Jurkat, Clone E6-1 (cell line): Measurements from ENCODE around the gene ZNF687.
A peak's percentile ranks its signal among the peaks of the same experiment; 100 is the strongest.

Experiments
- DNase-seq: peaks from one replicate; pipeline ENCODE4 v3.0.0-alpha.2; 2011; ENCODE audit warnings: low read depth, low spot score
- H3K4me3 ChIP-seq: 2 replicates; pipeline ENCODE4 v1.5.1; 2011; ENCODE audit warnings: mild to moderate bottlenecking, low read length, control low read depth, moderate library complexity

The ZNF687 gene

GRCh38 chr1:151294742-151295462 is 12.8 kb downstream of the ZNF687 start:
- no peak overlapping the region for H3K4me3 ChIP-seq
- DNase-seq, result no peak

GRCh38 chr1:151309811-151310323 is 27.8 kb downstream of the ZNF687 start:
- no peak for DNase-seq
- no peak overlapping the region for H3K4me3 ChIP-seq

- H3K4me3 ChIP-seq, result no peak overlapping the region
- DNase-seq, result no peak
These were observed 28.9 kb downstream of the ZNF687 start for GRCh38 chr1:151311011-151311410.

DNA sequence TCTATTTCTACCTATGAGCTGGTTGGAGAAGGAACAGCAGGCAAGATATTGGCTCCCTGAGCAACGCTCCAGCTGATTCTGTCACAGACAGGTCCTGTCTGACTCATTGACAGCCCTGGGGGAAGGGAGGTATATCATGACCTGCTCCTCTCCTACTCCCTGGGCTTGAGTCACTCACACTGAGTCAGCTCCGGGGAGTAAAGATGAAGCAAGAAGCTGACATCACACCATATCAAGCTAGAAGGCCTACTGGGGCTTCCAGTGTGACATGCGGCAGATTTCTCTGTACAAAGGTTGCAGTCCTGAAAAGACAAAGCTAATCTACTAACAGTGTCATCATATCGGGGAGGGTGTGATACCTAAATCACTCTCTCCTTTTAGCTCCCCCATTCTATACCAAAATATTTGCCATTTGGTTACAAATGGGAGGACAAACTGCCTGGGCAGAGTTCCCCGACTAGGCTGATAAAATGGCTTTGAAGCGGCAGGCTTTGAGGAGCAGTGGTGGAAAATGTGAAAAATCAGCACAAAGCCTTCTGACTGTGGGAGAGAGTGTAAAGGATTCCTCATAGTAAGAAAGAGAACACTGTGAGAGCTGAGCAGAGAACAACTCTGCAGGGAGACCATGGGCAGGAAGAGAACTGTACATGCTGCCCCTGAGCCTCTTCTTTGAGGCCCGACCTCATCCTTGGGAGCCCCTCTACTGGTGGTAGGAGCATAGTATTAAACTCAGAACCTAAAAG is 29.7 kb downstream of the ZNF687 start:
- H3K4me3 ChIP-seq, result no peak overlapping the region
- no peak for DNase-seq

DNA sequence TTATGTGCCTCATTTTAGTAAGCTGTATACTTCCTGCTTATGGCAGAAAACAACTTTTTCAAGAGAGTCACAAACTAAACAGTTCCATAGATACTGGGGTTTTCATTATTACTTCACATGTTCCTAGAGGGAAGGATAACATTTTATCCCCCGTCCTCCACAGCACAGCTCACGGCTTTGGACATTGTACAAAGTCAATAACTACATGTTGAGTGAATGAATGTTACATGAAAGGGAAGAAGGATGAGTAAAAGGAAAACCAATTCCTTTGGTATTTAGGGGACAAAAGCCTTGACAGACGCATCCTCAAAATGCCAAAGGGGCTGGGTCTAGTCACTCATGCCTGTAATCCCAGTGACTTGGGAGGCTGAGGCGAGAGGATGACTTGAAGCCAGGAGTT is 30.3 kb downstream of the ZNF687 start:
- no peak overlapping the region for H3K4me3 ChIP-seq
- DNase-seq, result no peak

- H3K4me3 ChIP-seq, result no peak overlapping the region
- no peak for DNase-seq
These were observed 30.7 kb downstream of the ZNF687 start for GRCh38 chr1:151312826-151313225.

GRCh38 chr1:151313501-151313900 is 31.4 kb downstream of the ZNF687 start:
- DNase-seq, result no peak
- H3K4me3 ChIP-seq, result no peak overlapping the region

GRCh38 chr1:151314137-151314875 is 32.2 kb downstream of the ZNF687 start:
- no peak overlapping the region for H3K4me3 ChIP-seq
- no peak for DNase-seq

DNA sequence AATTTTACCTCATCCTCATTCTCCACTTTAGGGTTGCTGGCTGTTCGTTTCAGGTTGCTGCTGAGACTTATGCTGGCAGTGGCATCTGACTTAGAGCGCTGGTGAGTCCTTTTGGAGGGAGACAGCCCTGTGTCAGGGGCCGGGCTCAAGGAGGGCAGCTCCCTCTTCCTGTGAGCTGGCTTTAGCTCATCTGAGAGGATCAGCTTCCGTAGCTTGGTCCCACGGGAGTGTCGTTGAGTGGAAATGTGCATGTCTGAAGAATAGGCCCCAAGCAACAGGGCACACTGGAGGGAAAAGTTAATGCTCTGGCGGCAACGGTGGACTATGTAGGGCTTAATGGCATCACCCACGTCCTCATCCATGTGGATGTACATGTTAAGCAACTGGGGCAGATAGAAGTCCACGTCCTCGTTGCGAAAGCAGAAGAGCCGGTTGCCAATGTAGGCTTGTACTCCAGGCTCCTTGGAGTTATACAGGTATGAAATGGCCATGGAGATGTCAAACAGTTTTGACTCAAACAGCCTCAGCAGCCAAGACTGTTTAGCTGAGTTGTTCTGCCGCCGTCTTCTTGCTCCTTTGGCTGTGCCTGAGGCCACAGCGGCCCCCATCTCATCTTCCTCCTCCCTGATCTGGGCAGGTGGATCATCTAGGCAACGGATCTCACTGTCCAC is 33.6 kb downstream of the ZNF687 start:
- no peak for DNase-seq
- no peak overlapping the region for H3K4me3 ChIP-seq

DNA sequence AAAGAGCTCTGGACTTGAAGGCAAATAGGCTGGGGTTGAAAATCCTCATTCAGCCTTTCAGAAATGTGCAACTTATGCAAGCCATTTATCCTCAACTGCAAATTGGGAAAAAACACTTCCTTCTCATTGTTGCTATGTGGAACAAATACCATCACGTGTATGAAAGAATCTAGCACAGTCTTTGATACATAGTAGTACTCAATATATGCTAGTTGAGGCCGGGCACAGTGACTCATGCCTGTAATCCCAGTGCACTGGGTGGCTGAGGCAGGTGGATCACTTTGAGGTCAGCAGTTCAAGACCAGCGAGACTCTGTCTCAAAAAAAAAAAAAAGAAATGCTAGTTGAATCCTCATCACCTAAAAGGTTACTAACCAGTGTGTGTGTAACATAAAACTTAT is 36.9 kb downstream of the ZNF687 start:
- no peak overlapping the region for H3K4me3 ChIP-seq
- no peak for DNase-seq

DNA sequence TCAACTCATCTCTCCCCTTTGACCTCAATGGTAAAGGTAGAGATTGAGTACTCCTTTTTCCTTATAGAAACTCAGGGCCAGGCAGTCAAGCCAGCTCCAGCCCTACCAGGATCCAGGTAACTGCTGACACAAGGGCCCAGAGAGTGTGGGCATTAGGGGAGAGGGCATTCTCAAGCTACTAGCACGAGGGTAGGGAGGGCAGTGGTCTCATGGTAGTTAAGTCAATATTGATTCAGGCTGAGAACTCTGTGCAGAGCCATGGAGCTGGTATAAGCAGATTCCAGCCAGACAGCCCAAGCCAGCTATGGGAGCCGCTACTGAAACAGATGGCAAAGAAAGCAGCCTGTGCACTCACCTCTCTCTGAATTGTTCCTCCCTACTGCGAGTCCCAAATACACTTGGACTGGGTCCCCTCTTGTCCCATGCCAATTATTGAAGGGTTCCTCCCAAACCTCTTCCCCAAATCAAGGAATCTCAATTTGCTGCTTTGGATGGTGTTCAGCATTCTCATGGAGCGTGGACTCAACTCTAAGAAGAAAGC is 42.4 kb downstream of the ZNF687 start:
- no peak overlapping the region for H3K4me3 ChIP-seq
- no peak for DNase-seq

GRCh38 chr1:151325231-151325630 is 43.1 kb downstream of the ZNF687 start:
- H3K4me3 ChIP-seq, result no peak overlapping the region
- DNase-seq, result no peak

GRCh38 chr1:151325646-151326429 is 43.7 kb downstream of the ZNF687 start:
- DNase-seq, result no peak
- H3K4me3 ChIP-seq, result peak overlapping the region; percentile 90

DNA sequence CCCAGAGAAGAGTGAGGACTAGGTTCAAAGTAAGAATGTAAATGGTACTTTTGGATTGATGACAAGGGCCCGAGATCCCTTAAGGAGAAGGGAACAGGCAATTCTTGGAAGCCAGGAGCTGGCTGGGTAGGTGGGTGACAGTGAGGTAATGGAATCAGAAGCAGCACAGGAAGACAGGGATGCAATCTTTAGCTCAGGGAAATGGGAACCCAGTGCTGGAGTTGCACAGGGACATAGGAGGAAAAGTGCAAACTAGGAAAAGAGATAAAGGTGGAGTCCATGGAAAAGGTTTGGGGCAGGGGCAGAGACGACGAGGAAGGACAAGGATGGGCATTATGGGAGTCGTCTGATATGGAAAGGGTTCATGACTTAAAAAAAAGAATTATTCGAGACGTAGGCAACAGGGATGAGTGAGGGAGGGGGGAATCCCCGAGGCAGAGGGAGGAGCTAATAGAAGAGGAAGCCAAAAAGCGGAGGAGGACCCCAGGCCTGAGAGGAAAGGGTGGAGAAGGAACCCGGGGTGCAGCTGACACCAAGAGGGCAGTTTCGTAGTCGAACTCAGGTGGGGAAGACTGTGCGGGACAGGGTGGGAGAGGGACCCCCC is 44.6 kb downstream of the ZNF687 start:
- DNase-seq, result peak; percentile 24
- peak overlapping the region; percentile 90 for H3K4me3 ChIP-seq

- peak; percentile 97 for DNase-seq
- peak within 1 kb of the TSS; percentile 90 for H3K4me3 ChIP-seq
These were observed 45.3 kb downstream of the ZNF687 start, which contains the start of gene PI4KB for GRCh38 chr1:151327223-151327902. Gene PI4KB (minus strand): TSS chr1:151327416. CDS start chr1:151316481, 10,935 bp downstream.

DNA sequence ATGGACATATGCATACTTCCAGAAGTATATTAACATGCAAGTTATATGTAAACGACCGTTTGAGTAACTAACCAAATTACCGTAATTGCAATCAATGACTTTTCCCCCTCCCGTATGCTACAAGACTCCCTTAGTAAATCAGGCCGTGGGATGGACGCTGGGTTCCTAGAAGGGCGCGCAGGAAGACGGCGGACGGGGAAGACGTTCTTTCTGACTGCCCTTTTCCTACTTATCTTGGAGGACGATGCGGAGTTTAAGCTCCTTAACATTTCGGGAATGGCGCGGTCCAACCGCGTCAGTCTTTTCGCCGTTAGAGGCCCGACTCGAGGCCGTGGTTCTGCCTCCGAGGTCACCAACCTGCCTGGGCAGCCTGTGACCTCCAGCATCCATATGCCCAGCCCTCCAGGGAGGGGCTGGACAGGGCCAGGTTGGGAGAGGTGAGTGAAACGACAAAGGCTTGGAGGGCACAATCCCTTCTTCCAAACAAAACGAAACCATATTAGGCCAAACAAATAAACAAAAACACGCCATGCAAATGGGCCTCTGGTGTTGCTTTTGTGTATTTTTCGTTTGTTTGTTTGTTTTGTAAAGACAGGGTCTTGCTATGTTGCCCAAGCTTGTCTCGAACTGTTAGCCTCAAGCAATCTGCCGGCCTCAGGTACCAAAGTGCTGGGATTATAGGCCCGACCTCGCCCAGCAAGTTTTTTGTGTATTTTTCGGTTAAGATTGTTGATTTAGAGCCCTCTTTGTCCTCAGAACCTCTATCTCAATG is 46.0 kb downstream of the ZNF687 start:
- no peak for DNase-seq
- H3K4me3 ChIP-seq, result peak overlapping the region; percentile 90

DNA sequence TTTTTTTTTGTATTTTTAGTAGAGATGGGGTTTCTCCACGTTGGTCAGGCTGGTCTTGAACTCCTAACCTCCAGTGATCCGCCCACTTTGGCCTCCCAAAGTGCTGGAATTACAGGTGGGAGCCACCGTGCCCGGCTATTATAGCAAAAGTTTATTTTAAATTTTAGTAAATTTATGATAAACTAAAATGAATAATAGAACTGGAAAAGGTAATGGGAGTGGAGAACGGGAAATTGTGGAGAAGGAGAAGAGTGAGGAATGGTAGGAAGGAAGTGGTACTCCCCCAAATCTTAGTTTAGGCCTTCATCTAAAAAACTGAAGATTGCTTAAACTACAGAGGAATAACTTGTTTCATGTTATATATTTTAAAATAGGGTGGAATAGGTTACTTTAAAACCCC is 52.7 kb downstream of the ZNF687 start:
- no peak for DNase-seq
- no peak overlapping the region for H3K4me3 ChIP-seq
